ENCODE data around the gene TMEM108. TPM values are rescaled to one million over a fixed set of nuclear protein-coding genes. Genes with fewer than 3 reads are reported as not detected.

Gene TMEM108
- total RNA-seq, 6 experiments from 2014 or later: not detected

DNA sequence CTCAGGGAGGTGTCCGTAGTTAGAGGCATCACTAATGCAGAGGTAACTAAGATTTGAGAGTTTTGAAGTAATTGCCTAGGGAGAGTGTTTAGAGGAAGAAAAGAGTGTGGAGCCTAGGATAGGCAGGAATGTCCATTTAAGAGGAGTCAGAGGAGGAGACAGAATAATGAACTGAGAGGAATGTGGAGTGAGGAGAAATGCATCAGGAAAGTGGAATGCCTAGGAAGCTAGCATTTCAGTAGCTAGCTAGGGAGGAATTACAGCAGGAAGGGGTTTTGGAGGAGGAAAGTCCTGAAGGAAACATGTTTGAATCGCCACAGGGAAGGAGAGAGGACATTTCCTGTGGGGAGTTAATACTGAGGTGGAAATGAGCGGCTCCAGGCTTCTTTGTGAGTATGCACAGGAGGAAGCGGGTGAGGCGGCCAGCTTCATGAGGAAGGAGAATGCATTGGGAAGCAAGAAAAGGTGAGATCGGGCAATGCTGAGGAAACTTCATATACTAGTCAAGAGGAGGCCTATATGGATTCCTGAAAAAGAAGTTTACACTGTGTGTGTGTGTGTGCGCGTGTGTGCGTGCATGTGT lies 154.3 kb downstream of the TMEM108 start:
- Mint-ChIP-seq H3K4me3 (no peak overlapping the region), H3K27me3 (ENCODE audit: insufficient read depth) (peaks cover 2% of the 10 kb centered on the region), H3K27ac (no peak overlapping the region), H3K36me3 (ENCODE audit: low read depth) (no peaks in the 10 kb centered on the region), H3K9me3 (peaks cover 4% of the 10 kb centered on the region; the same call in 1 of the 2 replicates), H3K4me1 (ENCODE audit: low read depth) (no peaks in the 10 kb centered on the region)
- DNase-seq: no peak
- TF ChIP-seq, protein P1, sequence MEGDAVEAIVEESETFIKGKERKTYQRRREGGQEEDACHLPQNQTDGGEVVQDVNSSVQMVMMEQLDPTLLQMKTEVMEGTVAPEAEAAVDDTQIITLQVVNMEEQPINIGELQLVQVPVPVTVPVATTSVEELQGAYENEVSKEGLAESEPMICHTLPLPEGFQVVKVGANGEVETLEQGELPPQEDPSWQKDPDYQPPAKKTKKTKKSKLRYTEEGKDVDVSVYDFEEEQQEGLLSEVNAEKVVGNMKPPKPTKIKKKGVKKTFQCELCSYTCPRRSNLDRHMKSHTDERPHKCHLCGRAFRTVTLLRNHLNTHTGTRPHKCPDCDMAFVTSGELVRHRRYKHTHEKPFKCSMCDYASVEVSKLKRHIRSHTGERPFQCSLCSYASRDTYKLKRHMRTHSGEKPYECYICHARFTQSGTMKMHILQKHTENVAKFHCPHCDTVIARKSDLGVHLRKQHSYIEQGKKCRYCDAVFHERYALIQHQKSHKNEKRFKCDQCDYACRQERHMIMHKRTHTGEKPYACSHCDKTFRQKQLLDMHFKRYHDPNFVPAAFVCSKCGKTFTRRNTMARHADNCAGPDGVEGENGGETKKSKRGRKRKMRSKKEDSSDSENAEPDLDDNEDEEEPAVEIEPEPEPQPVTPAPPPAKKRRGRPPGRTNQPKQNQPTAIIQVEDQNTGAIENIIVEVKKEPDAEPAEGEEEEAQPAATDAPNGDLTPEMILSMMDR (IDR thresholded peaks at IDR 0.05): no peak

DNA sequence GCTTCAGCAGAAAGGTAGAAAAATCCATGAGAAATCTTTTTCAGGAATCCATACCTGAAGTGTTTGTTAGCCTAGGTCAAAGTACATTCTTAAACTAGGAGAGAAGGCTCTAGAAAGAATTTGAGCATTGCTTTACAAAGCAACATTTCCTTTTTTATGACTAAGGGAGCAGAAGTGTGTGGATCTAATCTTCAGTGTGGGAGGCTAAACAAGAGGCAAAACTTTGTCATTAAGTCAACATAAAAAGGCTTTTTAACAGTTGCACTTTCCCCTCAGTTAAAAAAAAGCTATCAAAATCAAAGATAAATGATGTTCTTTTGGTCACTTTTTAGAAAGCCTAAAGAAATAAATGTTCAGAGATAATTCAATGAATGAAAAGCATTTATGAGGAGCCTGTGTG lies 154.8 kb downstream of the TMEM108 start:
- Mint-ChIP-seq H3K36me3 (ENCODE audit: low read depth) (no peaks in the 10 kb centered on the region), H3K27me3 (ENCODE audit: insufficient read depth) (peaks cover 2% of the 10 kb centered on the region), H3K4me3 (no peak overlapping the region), H3K9me3 (peaks cover 4% of the 10 kb centered on the region; the same call in 1 of the 2 replicates), H3K27ac (no peak overlapping the region), H3K4me1 (ENCODE audit: low read depth) (no peaks in the 10 kb centered on the region)
- TF ChIP-seq, protein P1 (IDR thresholded peaks at IDR 0.05): no peak
- DNase-seq: no peak

DNA sequence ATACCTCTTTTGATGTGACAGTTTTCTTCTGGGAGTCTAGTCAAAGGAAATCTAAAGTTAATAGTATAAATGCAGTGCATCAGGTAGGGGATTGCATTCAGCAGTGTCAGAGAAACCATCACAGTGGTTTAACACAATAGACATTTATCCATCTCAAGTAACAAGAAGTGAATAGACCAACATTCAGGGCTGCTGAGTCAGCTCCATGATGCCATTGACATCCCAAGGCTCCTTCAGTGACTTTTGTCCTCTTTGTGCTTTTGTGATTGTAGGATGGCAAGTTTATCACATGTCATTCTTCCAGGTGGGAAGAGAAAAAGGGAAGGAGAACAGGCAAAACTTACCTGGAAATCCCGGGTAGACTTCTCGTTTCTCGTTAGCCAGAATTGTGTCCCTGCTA lies 158.3 kb downstream of the TMEM108 start:
- Mint-ChIP-seq H3K36me3 (ENCODE audit: low read depth) (no peaks in the 10 kb centered on the region), H3K4me1 (ENCODE audit: low read depth) (no peaks in the 10 kb centered on the region), H3K27me3 (ENCODE audit: insufficient read depth) (peaks cover 2% of the 10 kb centered on the region), H3K27ac (no peak overlapping the region), H3K4me3 (no peak overlapping the region), H3K9me3 (peaks cover 8% of the 10 kb centered on the region)
- TF ChIP-seq, protein P1 (IDR thresholded peaks at IDR 0.05): no peak
- no peak for DNase-seq

DNA sequence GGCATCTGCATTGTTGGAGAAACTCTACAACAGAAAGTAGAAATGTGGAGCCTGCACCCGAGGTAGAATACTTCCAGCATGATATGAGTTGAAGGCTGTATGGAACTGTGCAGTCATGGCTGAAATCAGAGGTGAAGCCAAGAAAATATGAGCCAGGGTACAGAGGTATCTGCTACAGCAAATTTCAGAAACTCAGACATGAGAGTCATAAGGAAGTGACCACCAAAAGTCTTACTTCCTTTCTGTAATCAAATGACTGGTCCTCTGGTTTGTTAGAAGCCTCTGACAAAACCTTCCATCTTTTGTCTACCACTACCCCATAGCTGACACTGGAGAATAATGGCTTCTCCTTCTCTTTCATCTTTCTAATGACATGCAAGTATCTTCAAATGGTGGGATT lies 159.4 kb downstream of the TMEM108 start:
- Mint-ChIP-seq H3K9me3 (peaks cover 4% of the 10 kb centered on the region), H3K27me3 (ENCODE audit: insufficient read depth) (no peaks in the 10 kb centered on the region; the same call in 1 of the 2 replicates), H3K4me3 (no peak overlapping the region), H3K4me1 (ENCODE audit: low read depth) (no peaks in the 10 kb centered on the region), H3K36me3 (ENCODE audit: low read depth) (no peaks in the 10 kb centered on the region), H3K27ac (no peak overlapping the region)
- no peak for DNase-seq
- TF ChIP-seq, protein P1 (IDR thresholded peaks at IDR 0.05): no peak

DNA sequence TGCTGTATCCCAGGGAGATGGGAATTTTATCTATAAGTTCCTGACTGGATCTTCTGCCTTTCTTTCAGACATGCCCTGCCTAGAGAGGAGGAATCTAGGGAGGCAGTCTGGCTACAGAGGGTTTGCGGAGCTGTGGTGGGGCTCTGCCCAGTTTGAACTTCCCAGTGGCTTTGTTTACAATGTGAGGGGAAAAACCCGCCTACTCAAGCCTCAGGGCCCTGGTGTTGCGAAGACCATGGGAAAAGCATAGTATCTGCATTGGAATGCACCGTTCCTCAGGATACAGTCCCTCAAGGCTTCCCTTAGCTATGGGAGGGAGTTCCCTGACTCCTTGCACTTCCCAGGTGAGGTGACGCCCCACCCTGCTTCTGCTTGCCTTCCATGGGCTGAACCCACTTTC lies 168.7 kb downstream of the TMEM108 start:
- H3K4me3 Mint-ChIP-seq: no peak overlapping the region
- H3K36me3 Mint-ChIP-seq (ENCODE audit: low read depth): no peaks in the 10 kb centered on the region
- H3K27me3 Mint-ChIP-seq (ENCODE audit: insufficient read depth): peaks cover 4% of the 10 kb centered on the region
- DNase-seq: no peak
- H3K27ac Mint-ChIP-seq: no peak overlapping the region
- H3K9me3 Mint-ChIP-seq: peaks cover 23% of the 10 kb centered on the region
- TF ChIP-seq, protein P1 (IDR thresholded peaks at IDR 0.05): no peak
- peaks cover 6% of the 10 kb centered on the region; the same call in 1 of the 2 replicates for H3K4me1 Mint-ChIP-seq (ENCODE audit: low read depth)

Data from HFFc6 (cell line).